NCI-H128 (cell line): Measurements from ENCODE around the gene ACTL10.

Experiments
- DNase-seq: peaks from one replicate; lab custom pipeline; 2025; ENCODE audit not compliant: unreplicated experiment; lab: John Stamatoyannopoulos, UW

ACTL10 gene

DNA sequence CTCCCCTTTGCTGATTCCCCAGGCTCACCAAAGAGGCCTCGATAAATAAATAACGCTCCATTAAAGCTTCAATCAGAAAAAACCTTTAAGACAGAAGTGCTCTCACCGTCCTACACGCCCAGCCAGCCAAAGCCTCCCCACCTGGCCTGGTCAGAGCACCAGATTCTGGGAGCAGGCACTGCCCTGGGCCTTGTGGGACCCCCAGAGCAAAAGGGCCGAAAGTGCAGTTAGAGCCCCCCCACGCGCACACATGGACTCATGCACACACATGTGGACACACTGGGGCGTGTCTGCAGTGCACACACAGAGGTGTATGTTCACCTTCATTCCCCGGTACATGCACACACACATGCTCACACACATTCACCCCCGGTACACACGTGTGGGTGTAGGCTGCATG is 9.4 kb downstream of the ACTL10 start:
- DNase-seq, result no peak

DNA sequence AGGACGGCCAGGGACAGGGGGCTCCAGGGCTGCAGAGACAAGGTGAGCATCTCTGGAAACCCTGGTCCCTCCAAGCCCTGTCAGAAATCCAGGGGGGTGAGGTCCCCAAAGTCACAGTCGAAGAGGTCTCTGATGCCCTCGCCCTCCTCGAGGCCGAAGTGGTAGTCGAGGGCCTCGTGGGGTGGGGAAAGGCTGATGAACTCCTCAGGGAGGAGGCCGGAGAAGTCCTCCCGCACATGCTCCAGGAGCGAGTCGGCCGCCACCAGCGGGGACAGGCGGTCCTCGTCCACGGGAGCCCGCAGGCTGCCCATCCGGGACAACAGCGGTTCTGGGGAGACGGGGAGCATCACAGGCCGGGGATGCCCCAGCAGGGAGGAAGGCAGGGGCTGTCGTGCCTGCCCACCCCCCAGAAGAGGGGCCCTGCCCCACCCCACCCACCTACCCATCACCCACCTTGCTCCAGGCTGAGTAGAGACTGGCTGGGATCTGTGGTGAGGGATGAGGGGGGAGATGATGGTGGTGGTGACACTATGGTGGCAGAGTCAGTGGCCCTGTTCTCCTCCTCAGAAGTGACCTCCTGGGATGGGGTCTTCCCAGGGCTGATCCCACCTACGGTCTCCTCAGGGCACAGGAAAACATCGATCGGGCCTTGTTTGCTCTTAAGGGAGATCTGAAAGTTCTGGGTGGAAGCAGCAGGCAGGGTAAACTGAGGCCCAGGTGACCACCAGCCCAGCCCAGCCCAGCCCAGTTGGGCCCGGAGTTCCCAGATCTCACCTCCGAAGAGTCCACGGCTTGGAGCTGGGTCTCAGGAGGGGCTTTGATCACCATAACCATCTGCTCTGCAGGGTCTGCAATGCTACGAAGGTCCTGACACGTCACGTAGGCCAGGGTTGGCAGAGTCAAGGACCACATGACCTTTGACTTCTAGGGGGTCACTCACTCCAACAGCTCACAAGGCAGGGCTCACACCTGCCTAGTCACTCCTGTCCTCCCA is 10.2 kb downstream of the ACTL10 start:
- no peak for DNase-seq

DNA sequence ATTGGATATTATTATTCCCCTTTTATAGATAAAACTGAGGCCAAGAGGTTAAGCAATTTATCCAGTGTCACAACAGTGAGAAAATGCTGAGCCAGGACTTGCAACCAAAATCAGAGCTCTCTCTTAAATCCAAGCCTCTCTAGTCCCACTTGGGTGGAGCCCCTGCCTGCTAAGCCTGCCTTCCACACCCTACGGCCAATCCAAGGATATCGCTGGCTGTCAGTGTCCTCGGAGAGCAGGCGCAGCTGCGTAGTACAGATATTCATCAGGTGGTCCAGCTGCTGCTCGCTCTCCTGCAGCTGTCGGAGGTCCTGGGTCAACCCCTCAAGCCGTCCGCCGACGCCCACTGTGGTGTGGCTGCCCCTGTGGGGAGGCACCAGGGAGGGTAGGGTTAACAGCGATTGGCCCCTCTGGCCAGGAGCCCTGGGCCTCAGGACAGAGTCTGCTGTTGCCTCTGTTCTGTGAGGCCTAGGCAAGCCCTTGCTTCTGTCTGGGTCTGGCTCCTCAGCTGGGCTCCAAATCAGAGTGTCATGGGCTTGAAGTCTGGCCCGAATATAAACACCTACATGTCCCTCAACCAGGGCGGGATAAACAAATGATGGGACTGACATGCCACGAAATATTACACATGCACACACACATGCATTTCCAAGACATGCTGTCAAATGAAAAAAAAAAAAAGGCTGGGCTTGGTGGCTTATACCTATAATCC is 11.4 kb downstream of the ACTL10 start:
- no peak for DNase-seq

DNA sequence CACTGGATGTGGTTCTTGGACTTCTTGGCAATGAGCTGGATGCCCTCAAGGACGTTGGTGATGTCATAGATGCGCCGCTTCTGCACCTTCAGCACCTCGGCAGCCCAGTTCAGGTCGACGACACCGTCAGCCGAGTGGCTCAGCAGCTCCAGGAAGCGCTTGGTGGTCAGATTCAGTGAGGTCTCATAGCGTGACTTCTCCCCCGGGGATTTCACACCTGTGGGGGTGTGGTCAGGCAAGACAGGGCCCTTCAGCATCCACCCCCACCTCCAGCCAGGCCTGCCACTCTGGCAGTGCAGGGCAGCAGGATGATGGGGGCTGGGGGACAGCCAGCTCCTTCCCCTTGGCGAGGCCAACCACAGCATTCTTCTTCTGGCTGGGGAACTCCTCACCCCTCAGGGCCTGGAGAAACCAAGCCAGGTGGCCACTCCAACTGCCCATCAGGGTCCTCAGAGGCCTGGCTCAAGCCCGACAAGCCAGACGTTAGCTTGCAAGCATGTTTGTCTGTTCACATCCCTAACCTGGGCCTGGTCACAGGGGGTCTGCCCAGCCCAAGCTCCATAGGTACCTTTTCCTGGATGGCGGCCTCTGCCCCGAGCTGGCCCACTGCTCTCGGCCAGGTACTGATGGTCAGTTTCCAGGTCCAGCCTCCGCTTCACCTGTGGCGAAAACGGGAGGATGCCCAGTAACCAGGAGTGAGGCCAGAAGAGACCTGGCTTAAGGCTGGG is 13.2 kb downstream of the ACTL10 start:
- no peak for DNase-seq

DNA sequence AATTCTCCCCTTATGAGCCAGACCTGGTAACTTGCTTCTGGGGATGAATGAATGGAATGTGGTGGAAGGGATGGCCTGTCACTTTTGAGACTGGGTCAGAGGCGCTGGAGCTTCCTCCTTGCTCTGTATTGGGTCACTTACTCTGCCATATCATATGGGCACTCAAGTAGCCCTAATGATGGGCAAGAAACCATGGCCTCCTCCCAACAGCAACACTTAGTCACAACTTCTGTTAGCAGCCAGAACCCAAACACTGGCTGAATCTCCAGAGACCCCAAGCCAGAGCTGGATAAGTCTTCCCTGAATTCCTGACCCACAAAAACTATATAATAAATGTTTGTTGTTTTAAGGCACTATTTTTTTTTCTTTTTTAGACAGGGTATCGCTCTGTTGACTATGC is 13.9 kb downstream of the ACTL10 start:
- no peak for DNase-seq

DNA sequence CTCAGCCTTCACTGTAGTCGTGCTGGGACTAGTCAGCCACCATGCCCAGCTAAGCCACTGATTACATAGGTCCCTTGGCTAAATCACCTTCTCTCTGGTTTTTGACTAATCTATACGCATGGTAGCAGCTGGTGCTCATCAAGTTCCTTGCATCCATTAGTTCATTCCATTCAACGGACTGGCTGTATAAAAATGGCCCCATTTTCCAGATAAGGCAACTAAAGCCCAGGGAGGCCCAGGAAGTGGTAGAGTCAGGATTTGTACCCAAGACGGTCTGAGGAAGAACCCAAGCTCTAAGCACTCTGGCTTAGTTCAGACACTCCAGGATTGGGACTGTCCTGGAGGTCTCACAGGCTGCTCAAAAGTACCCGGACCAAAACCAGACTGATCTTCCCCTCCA is 14.5 kb downstream of the ACTL10 start:
- no peak for DNase-seq

DNA sequence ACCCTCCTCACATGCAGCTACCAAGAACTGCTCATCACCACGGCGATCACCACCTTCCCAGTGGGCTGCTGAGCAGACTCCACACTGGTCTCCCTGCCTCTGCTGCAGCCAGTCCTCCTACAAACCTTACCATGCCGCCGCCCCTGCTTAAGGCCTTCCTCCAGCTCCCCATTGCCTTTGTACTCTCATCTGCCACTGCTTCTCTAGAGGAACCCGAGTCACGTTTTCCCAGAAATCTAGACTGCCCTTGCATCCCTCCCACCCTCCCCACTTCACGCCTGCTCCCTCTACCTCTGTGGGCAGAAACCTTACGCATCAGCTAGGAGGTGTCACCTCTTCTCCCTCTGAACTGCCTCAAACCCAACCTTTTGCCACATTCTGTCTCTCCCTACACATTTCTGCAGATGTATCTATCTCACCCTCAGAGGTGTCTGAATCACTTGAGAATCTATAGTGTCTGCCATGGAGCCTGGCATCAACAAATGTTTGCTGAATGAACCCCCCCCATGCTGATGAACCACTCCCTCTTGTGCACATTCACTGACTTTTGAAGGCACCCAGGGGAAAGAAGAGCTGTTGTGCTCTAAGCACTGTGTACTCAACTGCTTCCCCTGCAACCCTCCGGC is 15.1 kb downstream of the ACTL10 start:
- DNase-seq, result no peak

DNA sequence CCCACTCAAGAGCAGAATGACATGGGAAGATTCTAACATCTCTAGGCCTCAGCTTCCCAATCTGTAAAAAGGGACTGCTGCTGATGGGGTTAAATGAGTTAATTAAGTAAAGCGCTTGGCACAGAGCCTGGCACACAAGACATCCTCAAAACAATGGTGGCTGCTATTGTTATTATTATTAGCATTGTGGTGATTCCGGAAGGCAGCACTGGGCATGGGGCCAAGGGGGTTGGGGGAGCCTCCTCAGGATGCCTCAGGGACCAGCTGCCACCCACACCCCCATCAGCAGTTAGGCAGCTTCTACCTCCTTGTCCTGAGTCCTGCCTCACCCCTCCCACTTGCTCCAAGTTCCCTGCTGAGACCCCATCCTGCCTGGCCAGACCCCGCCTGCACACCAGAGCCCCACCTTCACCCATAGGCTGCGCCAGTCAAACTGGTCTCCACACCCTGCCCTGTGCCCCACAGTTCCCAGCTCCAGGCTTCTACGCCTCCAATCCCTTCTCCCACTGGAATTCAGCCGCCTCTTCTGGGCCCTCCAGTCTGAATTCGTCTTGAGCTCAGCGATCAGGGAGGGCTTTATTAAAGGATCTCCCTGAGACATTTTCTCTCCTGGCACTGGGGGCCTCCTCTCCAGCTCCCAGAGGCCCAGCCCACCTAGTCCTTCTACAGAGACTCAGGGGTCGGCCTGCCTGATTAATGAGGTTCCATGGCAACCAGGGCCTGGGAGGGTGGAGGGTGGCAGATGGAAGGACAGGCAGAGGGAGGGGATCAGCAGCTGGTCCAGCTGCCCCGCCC is 18.0 kb downstream of the ACTL10 start:
- no peak for DNase-seq

DNA sequence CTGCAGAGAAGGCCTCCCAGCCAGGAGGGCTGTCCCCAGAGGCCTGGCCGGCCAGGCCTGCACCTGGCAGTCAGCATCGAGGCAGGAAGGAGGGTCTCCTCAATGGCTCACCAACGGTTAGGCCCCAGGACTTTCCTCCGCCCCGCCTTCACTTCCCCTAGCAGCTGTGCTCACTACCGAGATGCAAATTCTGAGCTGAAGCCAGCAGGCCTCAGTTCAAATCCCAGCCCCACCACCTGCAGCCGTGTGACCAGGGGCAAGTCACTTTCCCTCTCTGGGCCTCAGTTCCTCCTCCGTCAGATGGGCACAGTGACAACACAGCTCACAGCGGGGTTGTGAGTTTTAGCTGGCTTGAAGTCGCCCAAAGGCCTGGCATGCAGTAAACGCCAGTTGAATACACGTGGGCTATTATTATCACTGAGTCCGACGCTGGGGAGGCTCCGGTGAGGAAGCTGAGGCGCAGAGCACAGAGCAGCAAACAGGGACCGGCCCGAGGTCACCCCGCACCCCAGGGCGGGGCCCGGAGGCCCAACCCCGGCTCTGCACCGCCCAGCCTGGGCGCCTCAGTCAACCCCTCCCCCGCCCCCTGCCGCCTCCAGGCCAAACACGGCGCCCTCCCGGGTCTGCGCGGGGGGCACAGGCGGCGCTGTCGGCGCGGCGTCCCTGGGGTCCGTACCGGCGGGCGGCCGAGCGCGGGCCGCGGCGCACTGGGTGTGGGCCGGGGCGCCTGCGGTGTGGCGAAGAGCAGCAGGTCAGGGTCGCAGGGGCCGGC is 18.8 kb downstream of the ACTL10 start:
- no peak for DNase-seq

DNA sequence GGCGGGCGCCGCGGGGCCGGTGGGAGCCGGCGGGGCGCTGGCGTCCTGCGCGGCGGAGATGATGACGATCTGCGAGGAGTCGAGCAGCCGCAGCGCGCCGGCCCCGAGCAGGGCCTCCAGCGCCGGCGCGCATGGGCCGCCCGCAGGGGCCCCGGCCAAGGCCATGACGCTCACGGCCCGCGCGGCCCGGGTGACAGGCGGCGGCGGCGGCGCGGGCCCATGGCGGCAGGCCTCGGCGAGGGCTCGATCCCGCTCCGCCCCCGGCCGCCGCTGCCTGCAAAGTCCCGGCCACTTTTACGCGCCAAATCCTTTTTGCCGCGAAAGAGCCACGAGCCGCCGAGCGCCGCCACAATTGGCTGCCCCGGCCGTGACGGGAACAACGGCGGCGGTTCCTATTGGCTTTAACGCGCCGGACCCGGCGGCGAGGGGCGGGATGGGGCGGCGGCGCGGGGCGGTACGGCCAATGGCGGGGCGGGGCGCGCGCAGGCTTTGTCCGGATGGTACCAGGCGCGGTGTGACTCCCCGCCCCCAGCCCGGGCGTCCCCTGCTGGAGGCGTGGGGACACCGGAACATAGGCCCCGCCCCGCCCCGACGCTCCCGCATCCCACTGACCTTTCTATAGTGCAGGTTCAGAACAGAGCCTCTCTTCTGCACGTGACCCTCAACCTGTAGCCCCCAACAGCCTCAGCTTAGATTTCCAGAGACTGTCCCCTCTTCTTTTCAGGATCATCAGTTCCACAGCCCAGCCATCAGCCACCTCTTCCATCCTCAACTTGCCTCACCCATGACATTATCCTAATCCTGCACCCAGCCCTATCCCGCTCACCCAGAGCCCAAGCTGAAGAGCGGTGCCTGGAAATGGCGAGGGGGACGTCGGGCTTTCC is 19.6 kb downstream of the ACTL10 start, which contains the start of gene E2F1:
Gene E2F1, minus strand, starts transcription at position 286 of the 884 bp plus-strand sequence. Its CDS starts 121 bp downstream, at position 165.
- peak; percentile 88 for DNase-seq

DNA sequence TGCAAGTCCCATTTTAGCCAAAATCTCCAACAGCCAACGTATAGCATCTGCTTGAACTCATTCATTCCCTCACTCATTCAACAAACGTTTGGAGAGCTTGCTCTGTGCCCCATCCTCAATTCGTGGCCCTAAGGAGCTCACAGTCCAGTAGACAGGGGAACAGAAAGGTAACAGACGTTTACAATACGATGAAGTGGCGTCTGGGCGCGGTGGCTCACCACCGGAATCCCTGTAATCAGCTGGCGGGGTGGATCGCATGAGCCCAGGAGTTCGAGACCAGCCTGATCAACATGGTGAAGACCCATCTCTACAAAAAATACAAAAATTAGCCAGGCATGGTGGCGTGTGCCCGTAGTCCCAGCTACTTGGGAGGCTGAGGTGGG is 20.2 kb downstream of the ACTL10 start:
- DNase-seq, result no peak

DNA sequence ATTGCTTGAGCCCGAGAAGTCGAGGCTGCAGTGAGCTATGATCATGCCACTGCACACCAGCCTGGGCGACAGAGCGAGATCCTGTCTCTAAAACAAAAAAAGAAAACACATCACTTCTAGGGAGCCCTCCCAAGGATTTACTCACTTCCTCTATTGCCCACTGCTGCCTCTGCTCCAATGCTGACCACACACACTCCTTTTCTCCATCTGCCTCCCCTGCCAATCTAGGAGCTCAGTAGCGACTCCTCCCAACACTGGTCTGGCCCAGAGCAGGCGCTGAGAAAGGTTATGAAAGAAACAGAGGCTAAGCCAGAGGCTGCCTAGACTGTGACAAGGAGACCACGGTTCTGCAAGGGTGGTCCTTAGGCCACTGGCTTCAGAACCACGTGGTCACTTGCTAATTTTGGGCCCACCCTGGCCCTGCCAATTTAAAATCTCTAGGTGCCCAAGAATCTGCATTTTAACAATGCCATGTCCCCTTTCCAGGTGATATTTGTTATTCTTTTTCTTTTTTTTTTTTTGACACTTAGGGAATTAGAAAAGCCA is 20.7 kb downstream of the ACTL10 start:
- no peak for DNase-seq

DNA sequence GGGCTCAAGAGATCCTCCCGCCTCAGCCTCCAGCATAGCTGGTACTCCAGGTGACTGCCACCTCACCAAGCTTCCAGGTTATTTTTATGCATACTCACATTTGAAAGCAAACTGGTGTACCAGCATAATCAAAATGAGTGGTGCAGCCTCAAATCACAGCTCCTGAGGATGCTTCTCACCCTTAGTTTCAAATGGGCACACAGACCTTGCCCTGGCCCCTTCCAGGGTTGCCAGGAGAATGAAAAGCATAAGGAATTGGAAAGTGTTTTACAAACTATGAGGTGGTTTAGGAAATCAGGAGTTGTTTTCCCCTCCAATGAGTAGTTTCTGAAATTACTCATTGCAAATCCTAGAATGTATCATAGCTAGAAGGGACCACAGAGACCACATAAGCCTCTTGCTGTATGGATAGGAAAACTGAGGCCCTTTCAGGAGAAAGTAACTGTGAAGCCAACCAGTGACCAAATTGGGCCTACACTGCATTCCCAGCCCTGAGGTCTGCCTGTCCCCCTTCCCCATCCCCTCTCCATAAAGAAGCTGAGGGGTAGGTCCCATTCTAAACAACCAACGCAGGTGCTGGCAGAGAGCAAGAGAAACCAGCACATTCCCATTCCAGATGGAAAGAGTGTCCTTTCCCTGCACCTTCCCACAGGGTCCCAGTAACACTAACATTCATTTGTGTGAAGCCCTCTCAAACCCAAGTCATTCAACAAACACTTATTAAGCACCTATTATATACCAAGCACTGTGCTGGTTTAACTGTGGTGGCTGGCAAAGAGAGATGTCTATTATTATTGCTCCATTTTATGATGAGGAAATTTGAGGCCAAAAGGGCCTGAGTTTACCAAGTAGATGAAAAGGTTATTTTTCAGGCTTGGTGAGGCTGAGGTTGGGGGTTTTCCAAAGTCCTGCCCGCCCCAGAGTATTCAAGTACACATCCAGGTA is 21.5 kb downstream of the ACTL10 start:
- no peak for DNase-seq

DNA sequence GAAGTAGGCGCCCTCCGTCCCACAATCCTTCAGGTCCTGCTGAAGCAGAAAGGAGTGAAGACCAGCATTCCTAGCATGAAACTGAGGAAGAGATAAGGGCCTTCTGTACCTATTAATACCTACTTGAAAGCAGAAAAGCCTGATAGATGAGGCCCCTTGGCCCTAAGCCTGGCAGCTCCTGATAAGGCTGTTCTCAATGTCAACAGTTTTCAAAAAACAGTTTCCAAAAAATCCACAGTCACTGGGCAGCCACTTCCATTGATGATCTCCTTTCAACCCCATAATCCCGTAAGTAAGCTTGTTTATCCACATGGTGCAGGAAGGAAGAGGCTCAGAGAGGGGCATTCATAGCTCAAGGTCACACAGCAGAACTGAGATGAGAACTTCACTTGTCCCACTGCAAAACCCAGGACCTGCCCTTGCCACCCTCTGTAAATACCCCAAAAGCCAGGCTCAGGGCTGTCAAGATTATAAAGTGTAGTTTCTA is 22.2 kb downstream of the ACTL10 start:
- DNase-seq, result no peak

DNA sequence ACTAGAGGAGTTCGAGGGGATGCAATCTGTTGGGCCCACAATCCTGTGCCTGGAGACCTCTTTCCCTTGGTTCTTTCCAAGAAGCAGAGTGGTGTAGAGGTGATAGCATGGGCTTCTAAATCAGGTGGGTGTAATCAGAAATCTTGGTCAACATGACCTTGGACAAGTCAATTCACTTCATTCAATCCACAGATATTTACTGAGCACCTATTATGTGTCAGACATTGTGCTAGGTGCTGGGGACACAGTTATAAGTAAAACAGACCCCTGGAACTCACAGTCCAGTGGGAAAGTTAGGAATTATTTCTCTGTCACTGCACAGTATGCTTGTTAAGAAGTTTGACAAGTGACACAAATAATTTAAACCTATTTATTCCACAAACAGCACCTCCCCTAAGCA is 22.8 kb downstream of the ACTL10 start:
- DNase-seq, result no peak

DNA sequence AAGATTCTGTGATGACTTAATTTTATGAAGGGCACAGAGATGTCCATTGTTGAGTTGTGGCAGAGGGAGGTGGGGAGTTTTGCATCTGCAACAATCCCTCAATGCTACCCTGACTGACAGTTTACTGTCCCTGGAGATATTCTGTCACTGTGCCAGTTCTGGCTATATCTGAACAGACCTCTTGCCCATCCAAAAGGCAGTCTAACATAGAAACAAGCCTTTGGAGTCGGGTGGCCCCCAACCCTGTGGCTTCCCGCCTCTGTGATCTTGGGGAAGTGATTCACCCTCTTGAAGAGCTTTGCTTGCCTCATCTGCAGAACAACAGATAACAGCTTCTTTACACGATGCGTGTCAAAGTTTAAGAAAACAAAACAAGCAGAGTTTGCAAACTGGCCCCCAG is 23.2 kb downstream of the ACTL10 start:
- DNase-seq, result no peak

DNA sequence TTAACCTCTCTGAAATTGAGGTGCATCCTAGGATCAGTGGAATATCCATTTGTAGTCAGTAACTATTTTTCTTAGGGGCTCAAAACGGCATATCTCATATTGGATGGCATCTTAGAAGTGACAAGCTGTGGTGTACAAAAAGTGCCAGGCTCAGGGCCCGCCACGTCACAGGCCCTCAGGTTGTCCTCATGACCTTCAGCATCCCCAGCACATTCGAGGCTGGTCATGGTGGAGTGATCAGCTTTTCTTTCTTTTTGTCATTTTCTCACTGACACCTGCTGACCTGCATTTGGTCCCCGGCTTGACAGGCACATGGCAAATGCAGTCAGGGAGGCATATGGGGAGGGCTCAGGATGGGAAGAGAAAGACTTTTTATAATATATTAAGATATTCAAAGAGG is 26.5 kb downstream of the ACTL10 start:
- no peak for DNase-seq
